Muscle of leg (tissue), 11 donors: Measurements from ENCODE around the gene KCNN3. TPM values are rescaled to one million over a fixed set of nuclear protein-coding genes. Genes with fewer than 3 reads are reported as not detected.

Source experiments
- DNase-seq: peaks from one replicate; pipeline ENCODE4 v3.0.0; 2013
- H3K27ac ChIP-seq: one replicate; pipeline ENCODE4 v1.5.1; 2013; ENCODE audit warnings: mild to moderate bottlenecking, low read length, control low read depth
- H3K27me3 ChIP-seq: one replicate; pipeline ENCODE4 v1.6.1; 2013; ENCODE audit warnings: low read length; ENCODE audit not compliant: control insufficient read depth, insufficient read depth
- H3K36me3 ChIP-seq: one replicate; pipeline ENCODE4 v1.6.1; 2013; ENCODE audit warnings: low read length; ENCODE audit not compliant: control insufficient read depth, insufficient read depth
- H3K4me1 ChIP-seq: one replicate; pipeline ENCODE4 v1.6.1; 2013; ENCODE audit warnings: low read length; ENCODE audit not compliant: control insufficient read depth, insufficient read depth
- H3K4me3 ChIP-seq: one replicate; pipeline ENCODE4 v1.5.1; 2013; ENCODE audit warnings: low read length, control low read depth
- H3K9me3 ChIP-seq: replicated peaks from 2 replicates; pipeline ENCODE4 v1.6.1; 2013; ENCODE audit warnings: low read depth, low read length; ENCODE audit not compliant: control insufficient read depth
- WGBS: methylation state at CpG from one replicate; pipeline ENCODE4 v1.1.5; 2013; ENCODE audit warnings: missing lambda C conversion rate; ENCODE audit not compliant: insufficient coverage; 5-methylcytosine and 5-hydroxymethylcytosine counted together
- polyA plus RNA-seq, 8 donors: library from polyadenylated mRNA; unstranded; fragments of 120-200 nt; gene quantifications; one replicate each; pipeline versions ENCODE4 v1.2.1 to v1.2.3, GENCODE V29; 2013; ENCODE audit warnings: inconsistent platforms in 1 of 8, low replicate concordance in 1 of 8; ENCODE audit not compliant: insufficient read length in 8 of 8, insufficient read depth in 1 of 8
- total RNA-seq: library from RNA; stranded (reverse); fragments of 120-200 nt; gene quantifications from one replicate; pipeline ENCODE4 v1.2.4, GENCODE V29; 2013

The KCNN3 gene
- total and polyA plus RNA-seq, 9 donors = 5.1 to 9.6 (median 7.5) TPM

GRCh38 chr1:154901591-154901990 is 31.5 kb upstream of the KCNN3 start:
- no peak overlapping the region for H3K27ac ChIP-seq
- no peaks in the 10 kb centered on the region for H3K36me3 ChIP-seq
- no peak overlapping the region for H3K4me3 ChIP-seq
- no peaks in the 10 kb centered on the region for H3K4me1 ChIP-seq
- H3K27me3 ChIP-seq = no peaks in the 10 kb centered on the region
- no CpG with 5 or more reads among the region's 1 CpG for WGBS
- H3K9me3 ChIP-seq = no peaks in the 10 kb centered on the region
- no peak for DNase-seq

- DNase-seq = no peak
- Histone ChIP-seq H3K4me1 (no peaks in the 10 kb centered on the region), H3K27ac (no peak overlapping the region), H3K27me3 (no peaks in the 10 kb centered on the region), H3K36me3 (no peaks in the 10 kb centered on the region), H3K4me3 (no peak overlapping the region), H3K9me3 (no peaks in the 10 kb centered on the region)
- WGBS = 87% methylated on average over 4 of the region's 6 CpGs
Observed at GRCh38 chr1:154899041-154899440, 29.0 kb upstream of the KCNN3 start.

GRCh38 chr1:154896771-154897286 is 26.7 kb upstream of the KCNN3 start:
- WGBS = 73% methylated on average over 5 of the region's 10 CpGs
- H3K4me1 ChIP-seq = no peaks in the 10 kb centered on the region
- no peaks in the 10 kb centered on the region for H3K9me3 ChIP-seq
- H3K27ac ChIP-seq = no peak overlapping the region
- no peaks in the 10 kb centered on the region for H3K27me3 ChIP-seq
- no peak overlapping the region for H3K4me3 ChIP-seq
- no peaks in the 10 kb centered on the region for H3K36me3 ChIP-seq
- no peak for DNase-seq

- DNase-seq = peak; percentile 25
- WGBS = 21% methylated on average over 2 of the region's 7 CpGs
- no peaks in the 10 kb centered on the region for H3K9me3 ChIP-seq
- no peak overlapping the region for H3K27ac ChIP-seq
- H3K4me3 ChIP-seq = no peak overlapping the region
- H3K36me3 ChIP-seq = no peaks in the 10 kb centered on the region
- no peaks in the 10 kb centered on the region for H3K4me1 ChIP-seq
- no peaks in the 10 kb centered on the region for H3K27me3 ChIP-seq
Observed at GRCh38 chr1:154895798-154896197, 25.7 kb upstream of the KCNN3 start.

- Histone ChIP-seq H3K9me3 (no peaks in the 10 kb centered on the region), H3K27ac (no peak overlapping the region), H3K4me1 (no peaks in the 10 kb centered on the region), H3K27me3 (peaks cover 2% of the 10 kb centered on the region), H3K36me3 (no peaks in the 10 kb centered on the region), H3K4me3 (no peak overlapping the region)
- no peak for DNase-seq
- no CpG with 5 or more reads among the region's 1 CpG for WGBS
Observed at GRCh38 chr1:154891452-154891851, 21.4 kb upstream of the KCNN3 start.

GRCh38 chr1:154888757-154889156 is 18.7 kb upstream of the KCNN3 start:
- Histone ChIP-seq H3K4me1 (no peaks in the 10 kb centered on the region), H3K4me3 (no peak overlapping the region), H3K27ac (no peak overlapping the region), H3K9me3 (no peaks in the 10 kb centered on the region), H3K36me3 (no peaks in the 10 kb centered on the region), H3K27me3 (peaks cover 2% of the 10 kb centered on the region)
- no peak for DNase-seq
- 91% methylated on average over 7 of the region's 7 CpGs for WGBS

GRCh38 chr1:154886281-154887015 is 16.4 kb upstream of the KCNN3 start:
- Histone ChIP-seq H3K4me1 (no peaks in the 10 kb centered on the region), H3K36me3 (no peaks in the 10 kb centered on the region), H3K27ac (no peak overlapping the region), H3K9me3 (no peaks in the 10 kb centered on the region), H3K4me3 (no peak overlapping the region), H3K27me3 (peaks cover 2% of the 10 kb centered on the region)
- WGBS = 75% methylated on average over 2 of the region's 5 CpGs
- DNase-seq = no peak

- Histone ChIP-seq H3K36me3 (no peaks in the 10 kb centered on the region), H3K4me1 (no peaks in the 10 kb centered on the region), H3K27me3 (peaks cover 2% of the 10 kb centered on the region), H3K27ac (no peak overlapping the region), H3K4me3 (no peak overlapping the region), H3K9me3 (no peaks in the 10 kb centered on the region)
- peak; percentile 36 for DNase-seq
- no CpG with 5 or more reads among the region's 6 CpGs for WGBS
Observed at GRCh38 chr1:154884869-154885701, 15.0 kb upstream of the KCNN3 start.

- Histone ChIP-seq H3K4me1 (no peaks in the 10 kb centered on the region), H3K4me3 (no peak overlapping the region), H3K9me3 (no peaks in the 10 kb centered on the region), H3K27me3 (peaks cover 5% of the 10 kb centered on the region), H3K36me3 (no peaks in the 10 kb centered on the region), H3K27ac (peak overlapping the region; percentile 42)
- 83% methylated on average over 5 of the region's 15 CpGs for WGBS
- no peak for DNase-seq
Observed at GRCh38 chr1:154883919-154884868, 14.1 kb upstream of the KCNN3 start.
